HL-60 (cell line): ENCODE data around the gene CENPF.

Experiments used
- POLR2AphosphoS5 ChIP-seq: IDR thresholded peaks from 2 replicates; pipeline ENCODE4 v1.6.1; 2012; ENCODE audit warnings: low read depth
- SPI1 ChIP-seq: IDR thresholded peaks from 2 replicates; pipeline ENCODE4 v1.6.1; 2012; ENCODE audit warnings: low read depth, mild to moderate bottlenecking, borderline replicate concordance
- TF ChIP-seq, protein P1 (sequence below): IDR thresholded peaks from one replicate; pipeline ENCODE4 v1.5.1; 2011; ENCODE audit warnings: low read length, control low read depth, inconsistent platforms; ENCODE audit not compliant: insufficient read depth
- TF ChIP-seq, protein P2 (sequence below): IDR thresholded peaks from 2 replicates; pipeline ENCODE4 v1.6.1; 2012; ENCODE audit warnings: low read depth; ENCODE audit not compliant: insufficient replicate concordance

DNA sequence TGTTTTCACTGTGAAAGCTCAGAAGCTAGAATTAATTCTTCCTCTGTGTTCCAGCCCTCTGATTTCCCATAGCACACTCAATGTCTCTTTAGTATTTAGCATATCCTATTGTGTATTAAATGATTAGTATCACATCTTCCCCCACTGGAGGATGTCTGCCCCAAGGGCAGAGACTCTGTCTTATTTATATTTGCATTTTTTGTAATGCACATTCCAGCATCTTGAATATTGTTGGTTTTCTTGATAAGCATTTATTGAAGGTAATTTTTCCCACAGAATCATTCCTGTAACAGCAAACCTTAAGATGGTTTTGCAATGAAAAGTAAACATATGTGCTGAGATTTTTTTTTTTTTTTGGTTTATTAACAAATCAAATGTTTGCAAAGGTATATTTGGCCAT, 34.1 kb downstream of the CENPF start:
- TF ChIP-seq, protein P1, sequence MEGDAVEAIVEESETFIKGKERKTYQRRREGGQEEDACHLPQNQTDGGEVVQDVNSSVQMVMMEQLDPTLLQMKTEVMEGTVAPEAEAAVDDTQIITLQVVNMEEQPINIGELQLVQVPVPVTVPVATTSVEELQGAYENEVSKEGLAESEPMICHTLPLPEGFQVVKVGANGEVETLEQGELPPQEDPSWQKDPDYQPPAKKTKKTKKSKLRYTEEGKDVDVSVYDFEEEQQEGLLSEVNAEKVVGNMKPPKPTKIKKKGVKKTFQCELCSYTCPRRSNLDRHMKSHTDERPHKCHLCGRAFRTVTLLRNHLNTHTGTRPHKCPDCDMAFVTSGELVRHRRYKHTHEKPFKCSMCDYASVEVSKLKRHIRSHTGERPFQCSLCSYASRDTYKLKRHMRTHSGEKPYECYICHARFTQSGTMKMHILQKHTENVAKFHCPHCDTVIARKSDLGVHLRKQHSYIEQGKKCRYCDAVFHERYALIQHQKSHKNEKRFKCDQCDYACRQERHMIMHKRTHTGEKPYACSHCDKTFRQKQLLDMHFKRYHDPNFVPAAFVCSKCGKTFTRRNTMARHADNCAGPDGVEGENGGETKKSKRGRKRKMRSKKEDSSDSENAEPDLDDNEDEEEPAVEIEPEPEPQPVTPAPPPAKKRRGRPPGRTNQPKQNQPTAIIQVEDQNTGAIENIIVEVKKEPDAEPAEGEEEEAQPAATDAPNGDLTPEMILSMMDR, result no peak
- TF ChIP-seq POLR2AphosphoS5 (no peak), SPI1 (no peak)
- TF ChIP-seq, protein P2, sequence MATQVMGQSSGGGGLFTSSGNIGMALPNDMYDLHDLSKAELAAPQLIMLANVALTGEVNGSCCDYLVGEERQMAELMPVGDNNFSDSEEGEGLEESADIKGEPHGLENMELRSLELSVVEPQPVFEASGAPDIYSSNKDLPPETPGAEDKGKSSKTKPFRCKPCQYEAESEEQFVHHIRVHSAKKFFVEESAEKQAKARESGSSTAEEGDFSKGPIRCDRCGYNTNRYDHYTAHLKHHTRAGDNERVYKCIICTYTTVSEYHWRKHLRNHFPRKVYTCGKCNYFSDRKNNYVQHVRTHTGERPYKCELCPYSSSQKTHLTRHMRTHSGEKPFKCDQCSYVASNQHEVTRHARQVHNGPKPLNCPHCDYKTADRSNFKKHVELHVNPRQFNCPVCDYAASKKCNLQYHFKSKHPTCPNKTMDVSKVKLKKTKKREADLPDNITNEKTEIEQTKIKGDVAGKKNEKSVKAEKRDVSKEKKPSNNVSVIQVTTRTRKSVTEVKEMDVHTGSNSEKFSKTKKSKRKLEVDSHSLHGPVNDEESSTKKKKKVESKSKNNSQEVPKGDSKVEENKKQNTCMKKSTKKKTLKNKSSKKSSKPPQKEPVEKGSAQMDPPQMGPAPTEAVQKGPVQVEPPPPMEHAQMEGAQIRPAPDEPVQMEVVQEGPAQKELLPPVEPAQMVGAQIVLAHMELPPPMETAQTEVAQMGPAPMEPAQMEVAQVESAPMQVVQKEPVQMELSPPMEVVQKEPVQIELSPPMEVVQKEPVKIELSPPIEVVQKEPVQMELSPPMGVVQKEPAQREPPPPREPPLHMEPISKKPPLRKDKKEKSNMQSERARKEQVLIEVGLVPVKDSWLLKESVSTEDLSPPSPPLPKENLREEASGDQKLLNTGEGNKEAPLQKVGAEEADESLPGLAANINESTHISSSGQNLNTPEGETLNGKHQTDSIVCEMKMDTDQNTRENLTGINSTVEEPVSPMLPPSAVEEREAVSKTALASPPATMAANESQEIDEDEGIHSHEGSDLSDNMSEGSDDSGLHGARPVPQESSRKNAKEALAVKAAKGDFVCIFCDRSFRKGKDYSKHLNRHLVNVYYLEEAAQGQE, result no peak
